ENCODE results near the gene PICALM. TPM values are rescaled to one million over a fixed set of nuclear protein-coding genes. Genes with fewer than 3 reads are reported as not detected.

PICALM gene
- total and polyA plus RNA-seq, 2 of the 4 experiments (the other 2 are of a cell fraction): 235 to 453 TPM

DNA sequence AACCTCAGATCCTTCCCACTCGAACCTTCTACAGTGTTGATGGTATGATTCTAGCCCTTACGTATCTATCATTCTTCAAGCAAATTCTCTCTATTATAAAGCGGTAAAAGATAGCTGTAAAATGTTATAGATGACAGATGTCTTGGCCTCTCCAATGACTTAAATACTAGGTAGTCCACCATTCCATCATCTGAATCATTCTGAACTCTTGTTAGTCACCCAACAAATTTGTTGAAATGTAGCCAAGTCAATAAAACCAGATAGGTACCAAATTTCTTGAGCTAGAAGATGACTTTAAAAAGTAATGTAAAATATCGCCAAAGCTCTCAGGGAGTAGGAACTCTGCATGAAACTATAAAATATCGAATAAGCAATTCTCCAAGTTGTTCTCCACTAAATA is 32.6 kb upstream of the PICALM start:
- Histone ChIP-seq H2BK5ac (ENCODE audit: low read depth, low read length, poor library complexity, severe bottlenecking) (no peak overlapping the region), H2AK5ac (ENCODE audit: low read depth, low read length) (0 out of 2 replicates have a peak overlapping the region, but pooled peaks have one; percentile 7), H3K18ac (ENCODE audit: low read depth, low read length) (no peak overlapping the region), H3K4me2 (ENCODE audit: low read depth, low read length) (no peak overlapping the region), H3K23ac (ENCODE audit: low read depth, low read length) (no peak overlapping the region), H2BK120ac (ENCODE audit: low read depth, low read length) (no peak overlapping the region), H3K79me1 (ENCODE audit: low read depth in 1 of 2, low read length in 2 of 2) (peaks cover 0 to 2% of the 10 kb centered on the region in 2 experiments; a peak in 1 of 4 replicates), H3K27ac (ENCODE audit: insufficient read depth, low read length) (no peak overlapping the region), H3K27me3 (ENCODE audit: control insufficient read depth, insufficient read depth, low read length) (no peaks in the 10 kb centered on the region), H4K91ac (ENCODE audit: insufficient read depth, low read depth, low read length) (no peak overlapping the region), H4K5ac (ENCODE audit: low read depth, low read length) (no peak overlapping the region), H3K9me1 (ENCODE audit: insufficient read depth, low read length) (peaks cover 6% of the 10 kb centered on the region), H3K14ac (replicated peaks; ENCODE audit: low read depth, low read length) (no peak overlapping the region), H4K8ac (ENCODE audit: low read depth in 2 of 2, low read length in 2 of 2) (no peak overlapping the region), H2BK15ac (ENCODE audit: low read depth, low read length) (0 out of 3 replicates have a peak overlapping the region, but pooled peaks have one; percentile 65), H2BK20ac (ENCODE audit: low read depth, low read length) (0 out of 2 replicates have a peak overlapping the region, but pooled peaks have one; percentile 5), H3K4me3 (ENCODE audit: insufficient read depth, low read depth, low read length) (no peak overlapping the region), H3K4me1 (ENCODE audit: control insufficient read depth, insufficient read depth, low read length) (peaks cover 3% of the 10 kb centered on the region; the same call in 1 of the 2 replicates), H3K36me3 (ENCODE audit: control insufficient read depth, insufficient read depth, low read length) (no peaks in the 10 kb centered on the region), H3K4ac (ENCODE audit: low read depth, low read length) (no peak overlapping the region), H2AK9ac (replicated peaks; ENCODE audit: low read depth, low read length, poor library complexity) (no peak overlapping the region), H4K20me1 (ENCODE audit: insufficient read depth, low read length) (no peaks in the 10 kb centered on the region), H2AFZ (replicated peaks; ENCODE audit: low read length, poor library complexity) (no peak overlapping the region), H3K9ac (ENCODE audit: low read depth, low read length) (no peak overlapping the region), H3K9me3 (ENCODE audit: control insufficient read depth, insufficient read depth, low read length) (no peaks in the 10 kb centered on the region), H3K56ac (ENCODE audit: extremely low read depth, insufficient read depth, low read length) (no peak overlapping the region)
- ChIA-PET POLR2A (ENCODE audit: unreplicated experiment) (interaction anchor here (0.6 kb wide), 1 partner anchor 15 kb away, joined by 4 read pairs; no protein-coding TSS in a partner anchor), CTCF (interaction anchor here (0.6 kb wide), 1 partner anchor 18 kb away, joined by 3 read pairs; no protein-coding TSS in a partner anchor)
- dilution Hi-C loops (cut with HindIII; ENCODE audit: low sequenced_read_pairs, unreplicated experiment): no loop called here
- in situ Hi-C loops (cut with MboI; ENCODE audit: low sequenced_read_pairs): no loop called here
- WGBS, 2 experiments (ENCODE audit: extremely low coverage in 2 of 2, insufficient read length in 1 of 2): no CpG with 5 or more reads among the region's 5 CpGs
- intact Hi-C loops (cut with micrococcal nuclease): no loop called here
- ATAC-seq (ENCODE audit: low read depth) (no peak), DNase-seq (peak; percentile 54)
- no TSS peak for BruUV-seq (replicated peaks)
- TF ChIP-seq BHLHE40 (IDR thresholded peaks at IDR 0.05; ENCODE audit: low read depth, low read length) (no peak), SMC3 (IDR thresholded peaks at IDR 0.05; ENCODE audit: low read depth, low read length) (no peak), RFX5 (IDR thresholded peaks at IDR 0.05; ENCODE audit: low read depth, low read length) (no peak), RCOR1 (IDR thresholded peaks at IDR 0.05; ENCODE audit: insufficient replicate concordance, low read length) (no peak), MXI1 (IDR thresholded peaks at IDR 0.05; ENCODE audit: borderline replicate concordance, low read depth, low read length) (no peak), MAZ (IDR thresholded peaks at IDR 0.05; ENCODE audit: borderline replicate concordance, low read depth, low read length) (no peak), MAFK (IDR thresholded peaks at IDR 0.05; ENCODE audit: low read depth, low read length) (no peak), FOS (IDR thresholded peaks at IDR 0.05; ENCODE audit: low read depth, low read length) (no peak), CHD1 (IDR thresholded peaks at IDR 0.05; ENCODE audit: low read depth, low read length) (no peak), RAD21 (IDR thresholded peaks at IDR 0.05; ENCODE audit: low read length) (no peak), NFE2L2 (IDR thresholded peaks at IDR 0.05; ENCODE audit: low read depth, low read length) (no peak), CEBPB (IDR thresholded peaks at IDR 0.05; ENCODE audit: low read depth, low read length) (no peak)
- TF ChIP-seq, protein P1, sequence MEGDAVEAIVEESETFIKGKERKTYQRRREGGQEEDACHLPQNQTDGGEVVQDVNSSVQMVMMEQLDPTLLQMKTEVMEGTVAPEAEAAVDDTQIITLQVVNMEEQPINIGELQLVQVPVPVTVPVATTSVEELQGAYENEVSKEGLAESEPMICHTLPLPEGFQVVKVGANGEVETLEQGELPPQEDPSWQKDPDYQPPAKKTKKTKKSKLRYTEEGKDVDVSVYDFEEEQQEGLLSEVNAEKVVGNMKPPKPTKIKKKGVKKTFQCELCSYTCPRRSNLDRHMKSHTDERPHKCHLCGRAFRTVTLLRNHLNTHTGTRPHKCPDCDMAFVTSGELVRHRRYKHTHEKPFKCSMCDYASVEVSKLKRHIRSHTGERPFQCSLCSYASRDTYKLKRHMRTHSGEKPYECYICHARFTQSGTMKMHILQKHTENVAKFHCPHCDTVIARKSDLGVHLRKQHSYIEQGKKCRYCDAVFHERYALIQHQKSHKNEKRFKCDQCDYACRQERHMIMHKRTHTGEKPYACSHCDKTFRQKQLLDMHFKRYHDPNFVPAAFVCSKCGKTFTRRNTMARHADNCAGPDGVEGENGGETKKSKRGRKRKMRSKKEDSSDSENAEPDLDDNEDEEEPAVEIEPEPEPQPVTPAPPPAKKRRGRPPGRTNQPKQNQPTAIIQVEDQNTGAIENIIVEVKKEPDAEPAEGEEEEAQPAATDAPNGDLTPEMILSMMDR (conservative IDR thresholded peaks at IDR 0.05; ENCODE audit: low read depth, low read length): no peak
- TF ChIP-seq, protein P2, sequence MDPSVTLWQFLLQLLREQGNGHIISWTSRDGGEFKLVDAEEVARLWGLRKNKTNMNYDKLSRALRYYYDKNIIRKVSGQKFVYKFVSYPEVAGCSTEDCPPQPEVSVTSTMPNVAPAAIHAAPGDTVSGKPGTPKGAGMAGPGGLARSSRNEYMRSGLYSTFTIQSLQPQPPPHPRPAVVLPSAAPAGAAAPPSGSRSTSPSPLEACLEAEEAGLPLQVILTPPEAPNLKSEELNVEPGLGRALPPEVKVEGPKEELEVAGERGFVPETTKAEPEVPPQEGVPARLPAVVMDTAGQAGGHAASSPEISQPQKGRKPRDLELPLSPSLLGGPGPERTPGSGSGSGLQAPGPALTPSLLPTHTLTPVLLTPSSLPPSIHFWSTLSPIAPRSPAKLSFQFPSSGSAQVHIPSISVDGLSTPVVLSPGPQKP (IDR thresholded peaks at IDR 0.05; ENCODE audit: borderline replicate concordance, low read depth, low read length): no peak

All from IMR-90 (cell line).